Loucy (cell line): ENCODE measurements around the gene MAP4K2.

Experiments
- H2AFZ ChIP-seq: fragments of 200-600 bp; sonication (generic); 2 replicates; pipeline ENCODE4 v1.6.0; 2016; ENCODE audit warnings: antibody characterized with exemption, mild to moderate bottlenecking, low read length, moderate library complexity
- H3F3A ChIP-seq: fragments of 200-600 bp; 2 replicates; pipeline ENCODE4 v1.6.0; 2016; ENCODE audit warnings: antibody characterized with exemption, low read depth, mild to moderate bottlenecking
- H3K27me3 ChIP-seq: fragments of 200-600 bp; sonication (generic); 2 replicates; pipeline ENCODE4 v1.6.1; 2014; ENCODE audit warnings: low read length, mild to moderate bottlenecking; ENCODE audit not compliant: insufficient read depth, poor library complexity, severe bottlenecking
- H3K36me3 ChIP-seq: fragments of 200-600 bp; sonication (generic); 2 replicates; pipeline ENCODE4 v1.6.1; 2016; ENCODE audit warnings: low read length; ENCODE audit not compliant: insufficient read depth
- H3K4me1 ChIP-seq: fragments of 200-600 bp; sonication (generic); 2 replicates; pipeline ENCODE4 v1.5.1; 2014; ENCODE audit warnings: low read length, mild to moderate bottlenecking; ENCODE audit not compliant: insufficient read depth, poor library complexity, severe bottlenecking
- H3K4me2 ChIP-seq: fragments of 200-600 bp; sonication (generic); 2 replicates; pipeline ENCODE4 v1.6.0; 2014; ENCODE audit warnings: antibody characterized with exemption, low read length, low read depth, mild to moderate bottlenecking; ENCODE audit not compliant: poor library complexity, severe bottlenecking
- H3K4me3 ChIP-seq: fragments of 200-600 bp; sonication (generic); 2 replicates; pipeline ENCODE4 v1.5.1; 2014; ENCODE audit warnings: low read length, mild to moderate bottlenecking, mixed read lengths; ENCODE audit not compliant: poor library complexity, severe bottlenecking
- H3K79me2 ChIP-seq: fragments of 200-600 bp; sonication (generic); 2 replicates; pipeline ENCODE4 v1.6.1; 2014; ENCODE audit warnings: low read length; ENCODE audit not compliant: insufficient read depth
- H3K9ac ChIP-seq: fragments of 200-600 bp; sonication (generic); 2 replicates; pipeline ENCODE4 v1.6.0; 2014; ENCODE audit warnings: mild to moderate bottlenecking, low read depth, low read length, moderate library complexity; ENCODE audit not compliant: poor library complexity, severe bottlenecking
- H3K9me2 ChIP-seq: fragments of 200-600 bp; sonication (generic); replicated peaks from 2 replicates; pipeline ENCODE4 v1.6.1; 2016; ENCODE audit warnings: low read depth, low read length, mixed read lengths
- H3K9me3 ChIP-seq: fragments of 200-600 bp; sonication (generic); 2 replicates; pipeline ENCODE4 v1.6.1; 2014; ENCODE audit warnings: mild to moderate bottlenecking, antibody characterized with exemption, low read length, low read depth; ENCODE audit not compliant: insufficient read depth
- H4K20me1 ChIP-seq: fragments of 200-600 bp; sonication (generic); 2 replicates; pipeline ENCODE4 v1.6.0; 2014; ENCODE audit warnings: antibody characterized with exemption, low read length, mild to moderate bottlenecking; ENCODE audit not compliant: insufficient read depth, poor library complexity, severe bottlenecking
- CTCF ChIP-seq: fragments of 200-600 bp; sonication (generic); conservative IDR thresholded peaks from 2 replicates; pipeline ENCODE4 v1.5.1; 2014; ENCODE audit warnings: mild to moderate bottlenecking, antibody characterized with exemption, low read length
- EZH2phosphoT487 ChIP-seq: fragments of 200-600 bp; IDR thresholded peaks from 2 replicates; pipeline ENCODE4 v1.6.1; 2018; ENCODE audit warnings: antibody characterized with exemption, mild to moderate bottlenecking, moderate library complexity, borderline replicate concordance

Gene MAP4K2

GRCh38 chr11:64842366-64842759 is 39.3 kb upstream of the MAP4K2 start:
- H3F3A ChIP-seq = no peaks in the 10 kb centered on the region
- H3K4me3 ChIP-seq = no peak overlapping the region
- H4K20me1 ChIP-seq = no peaks in the 10 kb centered on the region
- H3K79me2 ChIP-seq = no peaks in the 10 kb centered on the region
- H3K9me2 ChIP-seq = no peaks in the 10 kb centered on the region
- no peaks in the 10 kb centered on the region for H3K9me3 ChIP-seq
- H2AFZ ChIP-seq = no peak overlapping the region
- H3K36me3 ChIP-seq = no peaks in the 10 kb centered on the region
- no peak overlapping the region for H3K4me2 ChIP-seq
- no peaks in the 10 kb centered on the region for H3K27me3 ChIP-seq
- no peaks in the 10 kb centered on the region for H3K4me1 ChIP-seq
- TF ChIP-seq CTCF (no peak), EZH2phosphoT487 (no peak)
- H3K9ac ChIP-seq = no peak overlapping the region

DNA sequence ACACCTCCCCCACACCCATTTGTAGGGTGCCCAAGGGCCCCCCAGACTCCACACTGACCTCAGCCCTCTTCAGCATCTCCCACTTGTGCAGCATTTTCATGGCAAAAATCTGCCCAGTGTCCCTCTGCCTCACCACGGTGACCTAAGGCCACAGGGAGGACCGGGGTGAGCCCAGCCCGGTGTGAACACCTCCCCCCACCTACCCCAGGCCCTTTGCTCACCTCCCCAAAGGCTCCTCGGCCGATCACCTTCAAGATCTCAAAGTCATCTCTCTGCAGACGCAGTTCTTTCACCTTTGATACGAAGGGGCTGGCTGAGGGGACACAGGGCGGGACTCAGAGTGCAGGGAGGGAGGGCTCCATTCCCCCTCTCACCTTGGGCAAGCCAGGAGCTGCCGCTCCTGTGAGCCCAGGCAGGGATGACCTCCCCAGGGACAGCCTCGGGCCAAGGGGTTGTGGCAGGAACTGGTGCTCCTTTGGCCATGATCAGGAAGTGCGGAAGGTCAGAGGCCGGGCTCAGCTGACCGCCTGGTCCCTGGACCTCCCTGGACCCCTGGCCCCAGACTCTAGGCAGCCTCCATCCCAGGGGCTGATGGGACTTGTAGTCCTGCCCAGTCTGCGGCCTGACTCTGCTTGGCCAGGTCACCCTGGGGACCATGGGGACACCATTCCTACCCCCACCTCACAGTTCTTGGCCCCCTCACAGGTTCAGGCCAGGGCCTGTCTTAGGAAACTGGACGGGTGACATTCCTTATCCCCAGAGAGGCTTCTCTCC is 38.8 kb upstream of the MAP4K2 start:
- Histone ChIP-seq H3K4me2 (no peak overlapping the region), H3F3A (no peaks in the 10 kb centered on the region), H3K4me3 (no peak overlapping the region)

GRCh38 chr11:64839887-64840782 is 37.1 kb upstream of the MAP4K2 start:
- H3K4me3 ChIP-seq = no peak overlapping the region
- H3K9ac ChIP-seq = no peak overlapping the region
- peaks cover 6% of the 10 kb centered on the region for H3K4me1 ChIP-seq
- no peak for TF ChIP-seq CTCF
- TF ChIP-seq EZH2phosphoT487 = no peak
- H3F3A ChIP-seq = no peaks in the 10 kb centered on the region
- no peaks in the 10 kb centered on the region for H3K27me3 ChIP-seq
- H2AFZ ChIP-seq = no peak overlapping the region
- no peaks in the 10 kb centered on the region for H3K79me2 ChIP-seq
- H3K36me3 ChIP-seq = no peaks in the 10 kb centered on the region
- no peaks in the 10 kb centered on the region for H3K9me2 ChIP-seq
- no peaks in the 10 kb centered on the region for H3K9me3 ChIP-seq
- no peak overlapping the region for H3K4me2 ChIP-seq
- H4K20me1 ChIP-seq = no peaks in the 10 kb centered on the region

More for the DNA sequence above, 38.8 kb upstream of the MAP4K2 start:
- Histone ChIP-seq H3K9me2 (no peaks in the 10 kb centered on the region), H3K27me3 (no peaks in the 10 kb centered on the region), H4K20me1 (no peaks in the 10 kb centered on the region), H2AFZ (no peak overlapping the region), H3K79me2 (no peaks in the 10 kb centered on the region), H3K9me3 (no peaks in the 10 kb centered on the region), H3K36me3 (no peaks in the 10 kb centered on the region), H3K4me1 (peaks cover 5% of the 10 kb centered on the region), H3K9ac (no peak overlapping the region)
- TF ChIP-seq CTCF (no peak), EZH2phosphoT487 (no peak)
